Measurements from ENCODE around the gene IL1RAPL1. TPM values are rescaled to one million over a fixed set of nuclear protein-coding genes. Genes with fewer than 3 reads are reported as not detected.

Gene IL1RAPL1
- polyA plus RNA-seq, 1 donor from 2014 or later = not detected

DNA sequence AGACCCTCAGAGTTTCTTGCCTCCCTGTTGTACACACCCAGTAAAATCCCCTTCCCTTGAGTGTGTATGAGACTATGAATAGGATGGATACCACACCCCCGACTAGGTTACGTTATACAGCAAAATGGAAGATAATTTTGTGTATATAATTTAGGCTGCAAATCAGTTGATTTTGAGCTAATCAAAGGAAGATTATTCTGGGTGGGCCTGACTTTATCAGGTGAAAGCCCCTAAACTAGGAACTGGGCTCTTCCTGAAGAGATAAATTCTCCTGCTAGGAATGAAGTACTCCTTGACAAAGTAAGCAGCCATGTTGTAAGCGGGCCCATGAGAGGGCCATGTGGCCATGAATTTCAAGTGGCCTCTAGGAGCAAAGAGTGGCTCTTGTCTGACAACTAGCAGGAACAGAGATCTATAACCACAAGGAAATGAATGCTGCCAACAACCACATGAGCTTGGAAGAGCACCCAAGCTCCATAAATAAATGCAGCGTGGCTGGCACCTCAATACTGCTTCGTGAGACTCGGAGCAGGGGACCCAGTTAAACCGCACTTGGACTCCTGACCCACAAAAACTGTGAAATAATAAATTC, 646.4 kb downstream of the IL1RAPL1 start:
- Histone ChIP-seq H3K36me3 (ENCODE audit: insufficient read depth, low read length) (no peaks in the 10 kb centered on the region), H2AFZ (ENCODE audit: low read depth, low read length) (no peak overlapping the region), H3K79me2 (replicated peaks; ENCODE audit: insufficient read depth, low read length) (no peaks in the 10 kb centered on the region), H3K4me3 (ENCODE audit: low read length) (no peak overlapping the region), H4K20me1 (ENCODE audit: insufficient read depth) (no peaks in the 10 kb centered on the region), H3K27ac (ENCODE audit: low read length) (no peak overlapping the region), H3K27me3 (ENCODE audit: insufficient read depth, low read depth, low read length) (no peaks in the 10 kb centered on the region), H3K4me2 (ENCODE audit: low read length) (no peak overlapping the region), H3K9me2 (ENCODE audit: insufficient read depth, low read length) (no peaks in the 10 kb centered on the region), H3K9ac (ENCODE audit: low read length) (no peak overlapping the region), H3F3A (ENCODE audit: insufficient read depth, low read length, poor library complexity, severe bottlenecking) (no peaks in the 10 kb centered on the region), H3K9me3 (ENCODE audit: low read length) (no peaks in the 10 kb centered on the region)
- TF ChIP-seq RAD21 (conservative IDR thresholded peaks at IDR 0.05) (no peak), EZH2 (IDR thresholded peaks at IDR 0.05; ENCODE audit: borderline replicate concordance, insufficient read depth, low read length, poor library complexity, severe bottlenecking) (no peak), POLR2AphosphoS5 (IDR thresholded peaks at IDR 0.05) (no peak), SMC3 (conservative IDR thresholded peaks at IDR 0.05; ENCODE audit: poor library complexity) (no peak), MXI1 (conservative IDR thresholded peaks at IDR 0.05; ENCODE audit: poor library complexity, severe bottlenecking) (no peak), EP300 (conservative IDR thresholded peaks at IDR 0.05; ENCODE audit: poor library complexity, severe bottlenecking) (no peak), TAF1 (IDR thresholded peaks at IDR 0.05; ENCODE audit: low read depth) (no peak)
- TF ChIP-seq, protein P1, sequence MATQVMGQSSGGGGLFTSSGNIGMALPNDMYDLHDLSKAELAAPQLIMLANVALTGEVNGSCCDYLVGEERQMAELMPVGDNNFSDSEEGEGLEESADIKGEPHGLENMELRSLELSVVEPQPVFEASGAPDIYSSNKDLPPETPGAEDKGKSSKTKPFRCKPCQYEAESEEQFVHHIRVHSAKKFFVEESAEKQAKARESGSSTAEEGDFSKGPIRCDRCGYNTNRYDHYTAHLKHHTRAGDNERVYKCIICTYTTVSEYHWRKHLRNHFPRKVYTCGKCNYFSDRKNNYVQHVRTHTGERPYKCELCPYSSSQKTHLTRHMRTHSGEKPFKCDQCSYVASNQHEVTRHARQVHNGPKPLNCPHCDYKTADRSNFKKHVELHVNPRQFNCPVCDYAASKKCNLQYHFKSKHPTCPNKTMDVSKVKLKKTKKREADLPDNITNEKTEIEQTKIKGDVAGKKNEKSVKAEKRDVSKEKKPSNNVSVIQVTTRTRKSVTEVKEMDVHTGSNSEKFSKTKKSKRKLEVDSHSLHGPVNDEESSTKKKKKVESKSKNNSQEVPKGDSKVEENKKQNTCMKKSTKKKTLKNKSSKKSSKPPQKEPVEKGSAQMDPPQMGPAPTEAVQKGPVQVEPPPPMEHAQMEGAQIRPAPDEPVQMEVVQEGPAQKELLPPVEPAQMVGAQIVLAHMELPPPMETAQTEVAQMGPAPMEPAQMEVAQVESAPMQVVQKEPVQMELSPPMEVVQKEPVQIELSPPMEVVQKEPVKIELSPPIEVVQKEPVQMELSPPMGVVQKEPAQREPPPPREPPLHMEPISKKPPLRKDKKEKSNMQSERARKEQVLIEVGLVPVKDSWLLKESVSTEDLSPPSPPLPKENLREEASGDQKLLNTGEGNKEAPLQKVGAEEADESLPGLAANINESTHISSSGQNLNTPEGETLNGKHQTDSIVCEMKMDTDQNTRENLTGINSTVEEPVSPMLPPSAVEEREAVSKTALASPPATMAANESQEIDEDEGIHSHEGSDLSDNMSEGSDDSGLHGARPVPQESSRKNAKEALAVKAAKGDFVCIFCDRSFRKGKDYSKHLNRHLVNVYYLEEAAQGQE (IDR thresholded peaks at IDR 0.05; ENCODE audit: borderline replicate concordance) = no peak
- TF ChIP-seq, protein P2, sequence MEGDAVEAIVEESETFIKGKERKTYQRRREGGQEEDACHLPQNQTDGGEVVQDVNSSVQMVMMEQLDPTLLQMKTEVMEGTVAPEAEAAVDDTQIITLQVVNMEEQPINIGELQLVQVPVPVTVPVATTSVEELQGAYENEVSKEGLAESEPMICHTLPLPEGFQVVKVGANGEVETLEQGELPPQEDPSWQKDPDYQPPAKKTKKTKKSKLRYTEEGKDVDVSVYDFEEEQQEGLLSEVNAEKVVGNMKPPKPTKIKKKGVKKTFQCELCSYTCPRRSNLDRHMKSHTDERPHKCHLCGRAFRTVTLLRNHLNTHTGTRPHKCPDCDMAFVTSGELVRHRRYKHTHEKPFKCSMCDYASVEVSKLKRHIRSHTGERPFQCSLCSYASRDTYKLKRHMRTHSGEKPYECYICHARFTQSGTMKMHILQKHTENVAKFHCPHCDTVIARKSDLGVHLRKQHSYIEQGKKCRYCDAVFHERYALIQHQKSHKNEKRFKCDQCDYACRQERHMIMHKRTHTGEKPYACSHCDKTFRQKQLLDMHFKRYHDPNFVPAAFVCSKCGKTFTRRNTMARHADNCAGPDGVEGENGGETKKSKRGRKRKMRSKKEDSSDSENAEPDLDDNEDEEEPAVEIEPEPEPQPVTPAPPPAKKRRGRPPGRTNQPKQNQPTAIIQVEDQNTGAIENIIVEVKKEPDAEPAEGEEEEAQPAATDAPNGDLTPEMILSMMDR (IDR thresholded peaks at IDR 0.05; ENCODE audit: poor library complexity, severe bottlenecking) = no peak

DNA sequence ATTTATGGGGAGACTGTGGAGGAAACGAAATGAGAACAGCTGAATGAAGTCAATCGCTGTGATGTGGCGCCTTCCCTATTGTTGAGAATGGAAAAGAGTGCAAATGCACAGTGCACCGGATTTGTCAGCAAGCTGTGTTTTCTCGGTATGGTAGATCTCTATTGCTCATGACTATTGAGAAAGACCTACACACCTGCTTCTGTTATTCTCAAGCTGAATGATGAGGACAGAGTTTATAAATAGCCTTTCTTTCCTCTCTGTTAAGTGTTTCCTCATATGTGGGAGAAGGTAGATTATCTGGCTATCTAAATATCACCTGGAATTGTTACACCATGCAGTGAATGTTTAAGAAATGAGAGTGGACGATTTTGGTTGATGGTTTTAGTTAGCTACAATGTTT, 650.7 kb downstream of the IL1RAPL1 start:
- no peak overlapping the region for H3K27ac ChIP-seq (ENCODE audit: low read length)
- no peaks in the 10 kb centered on the region for H3F3A ChIP-seq (ENCODE audit: insufficient read depth, low read length, poor library complexity, severe bottlenecking)
- H3K9ac ChIP-seq (ENCODE audit: low read length) = no peak overlapping the region
- no peaks in the 10 kb centered on the region for H3K9me2 ChIP-seq (ENCODE audit: insufficient read depth, low read length)
- H3K4me2 ChIP-seq (ENCODE audit: low read length) = no peak overlapping the region
- H4K20me1 ChIP-seq (ENCODE audit: insufficient read depth) = no peaks in the 10 kb centered on the region
- H3K27me3 ChIP-seq (ENCODE audit: insufficient read depth, low read depth, low read length) = no peaks in the 10 kb centered on the region
- H3K4me3 ChIP-seq (ENCODE audit: low read length) = no peak overlapping the region
- no peaks in the 10 kb centered on the region for H3K9me3 ChIP-seq (ENCODE audit: low read length)
- TF ChIP-seq EP300 (conservative IDR thresholded peaks at IDR 0.05; ENCODE audit: poor library complexity, severe bottlenecking) = no peak
- no peak for TF ChIP-seq EZH2 (IDR thresholded peaks at IDR 0.05; ENCODE audit: borderline replicate concordance, insufficient read depth, low read length, poor library complexity, severe bottlenecking)
- TF ChIP-seq TAF1 (IDR thresholded peaks at IDR 0.05; ENCODE audit: low read depth) = no peak
- TF ChIP-seq, protein P2 (IDR thresholded peaks at IDR 0.05; ENCODE audit: poor library complexity, severe bottlenecking) = no peak
- TF ChIP-seq POLR2AphosphoS5 (IDR thresholded peaks at IDR 0.05) = no peak
- TF ChIP-seq, protein P1 (IDR thresholded peaks at IDR 0.05; ENCODE audit: borderline replicate concordance) = no peak
- no peak for TF ChIP-seq RAD21 (conservative IDR thresholded peaks at IDR 0.05)
- TF ChIP-seq SMC3 (conservative IDR thresholded peaks at IDR 0.05; ENCODE audit: poor library complexity) = no peak
- no peak for TF ChIP-seq MXI1 (conservative IDR thresholded peaks at IDR 0.05; ENCODE audit: poor library complexity, severe bottlenecking)
- no peaks in the 10 kb centered on the region for H3K79me2 ChIP-seq (replicated peaks; ENCODE audit: insufficient read depth, low read length)
- H3K36me3 ChIP-seq (ENCODE audit: insufficient read depth, low read length) = no peaks in the 10 kb centered on the region
- H2AFZ ChIP-seq (ENCODE audit: low read depth, low read length) = no peak overlapping the region
